Esophagus muscularis mucosa (tissue), 4 donors: ENCODE data around the gene CSKMT.
A peak's percentile ranks its signal among the peaks of the same experiment; 100 is the strongest.

Experiments
- EP300 ChIP-seq: sonication (generic); formaldehyde crosslinking; IDR thresholded peaks from one replicate; pipeline ENCODE4 v1.6.1; 2017; ENCODE audit warnings: antibody characterized with exemption
- POLR2A ChIP-seq: fragments of 450-650 bp; IDR thresholded peaks from one replicate; pipeline ENCODE4 v1.6.1; 2017; ENCODE audit warnings: antibody characterized with exemption, moderate library complexity, mild to moderate bottlenecking, low read depth
- TF ChIP-seq, protein P1 (sequence below), 3 experiments: fragments of 200-600 bp in 2 of 3; fragments of 450-650 bp in 1 of 3; sonication (generic) in 2 of 3; IDR thresholded peaks; one replicate each; pipeline ENCODE4 v1.5.1; 2017 to 2019; ENCODE audit warnings: antibody characterized with exemption in 3 of 3, mild to moderate bottlenecking in 2 of 3, moderate library complexity in 1 of 3

DNA sequence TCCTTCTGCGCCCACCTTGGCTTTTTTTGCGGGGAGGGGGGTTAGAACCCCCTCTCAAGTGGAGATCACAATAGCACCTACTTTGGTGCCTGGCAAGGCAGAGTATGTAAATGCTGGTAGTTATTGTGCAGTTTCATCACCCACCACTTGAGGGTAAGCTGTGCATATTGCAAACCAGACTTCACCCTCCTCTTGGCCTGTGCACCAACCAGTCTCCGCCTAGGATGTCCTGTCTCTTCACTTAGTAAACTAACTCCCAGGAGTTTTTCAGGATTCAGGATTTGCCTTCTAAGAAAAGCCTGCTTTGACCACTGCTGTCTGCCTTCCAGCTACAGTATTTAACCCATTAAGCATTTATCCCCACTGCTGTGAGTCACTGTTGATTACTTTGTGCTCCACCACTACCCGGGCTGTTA is 15.7 kb downstream of the CSKMT start:
- TF ChIP-seq, protein P1, sequence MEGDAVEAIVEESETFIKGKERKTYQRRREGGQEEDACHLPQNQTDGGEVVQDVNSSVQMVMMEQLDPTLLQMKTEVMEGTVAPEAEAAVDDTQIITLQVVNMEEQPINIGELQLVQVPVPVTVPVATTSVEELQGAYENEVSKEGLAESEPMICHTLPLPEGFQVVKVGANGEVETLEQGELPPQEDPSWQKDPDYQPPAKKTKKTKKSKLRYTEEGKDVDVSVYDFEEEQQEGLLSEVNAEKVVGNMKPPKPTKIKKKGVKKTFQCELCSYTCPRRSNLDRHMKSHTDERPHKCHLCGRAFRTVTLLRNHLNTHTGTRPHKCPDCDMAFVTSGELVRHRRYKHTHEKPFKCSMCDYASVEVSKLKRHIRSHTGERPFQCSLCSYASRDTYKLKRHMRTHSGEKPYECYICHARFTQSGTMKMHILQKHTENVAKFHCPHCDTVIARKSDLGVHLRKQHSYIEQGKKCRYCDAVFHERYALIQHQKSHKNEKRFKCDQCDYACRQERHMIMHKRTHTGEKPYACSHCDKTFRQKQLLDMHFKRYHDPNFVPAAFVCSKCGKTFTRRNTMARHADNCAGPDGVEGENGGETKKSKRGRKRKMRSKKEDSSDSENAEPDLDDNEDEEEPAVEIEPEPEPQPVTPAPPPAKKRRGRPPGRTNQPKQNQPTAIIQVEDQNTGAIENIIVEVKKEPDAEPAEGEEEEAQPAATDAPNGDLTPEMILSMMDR (IDR thresholded peaks at IDR 0.05) = peak; percentile 24 to 52 (median 39)
- TF ChIP-seq POLR2A = no peak
- TF ChIP-seq EP300 = no peak
